ENCODE results near the gene RHOBTB3.

Gene RHOBTB3

DNA sequence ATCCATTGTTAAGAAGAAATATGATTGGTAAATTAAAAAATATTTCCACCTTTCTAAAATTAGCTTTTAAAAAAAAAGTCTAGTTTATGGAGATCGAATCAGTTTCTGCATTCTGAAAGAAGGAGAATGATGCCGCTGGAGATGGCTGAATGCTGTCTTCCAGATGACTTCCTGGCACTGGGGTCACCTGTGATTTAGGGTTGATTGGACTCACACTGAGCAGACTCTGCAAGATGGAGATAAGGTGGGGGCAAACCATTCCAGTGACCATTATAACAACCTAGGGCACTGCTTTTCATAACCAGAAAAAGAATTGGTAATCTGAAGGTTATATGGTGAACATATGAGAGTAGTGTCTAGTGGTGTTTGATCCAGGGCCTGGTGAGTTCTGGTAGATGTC, 40.8 kb downstream of the RHOBTB3 start:
- DNase-seq = no peak

GRCh38 chr5:95773335-95774059, 42.4 kb downstream of the RHOBTB3 start:
- DNase-seq = no peak

GRCh38 chr5:95777441-95777840, 46.3 kb downstream of the RHOBTB3 start:
- no peak for DNase-seq

DNA sequence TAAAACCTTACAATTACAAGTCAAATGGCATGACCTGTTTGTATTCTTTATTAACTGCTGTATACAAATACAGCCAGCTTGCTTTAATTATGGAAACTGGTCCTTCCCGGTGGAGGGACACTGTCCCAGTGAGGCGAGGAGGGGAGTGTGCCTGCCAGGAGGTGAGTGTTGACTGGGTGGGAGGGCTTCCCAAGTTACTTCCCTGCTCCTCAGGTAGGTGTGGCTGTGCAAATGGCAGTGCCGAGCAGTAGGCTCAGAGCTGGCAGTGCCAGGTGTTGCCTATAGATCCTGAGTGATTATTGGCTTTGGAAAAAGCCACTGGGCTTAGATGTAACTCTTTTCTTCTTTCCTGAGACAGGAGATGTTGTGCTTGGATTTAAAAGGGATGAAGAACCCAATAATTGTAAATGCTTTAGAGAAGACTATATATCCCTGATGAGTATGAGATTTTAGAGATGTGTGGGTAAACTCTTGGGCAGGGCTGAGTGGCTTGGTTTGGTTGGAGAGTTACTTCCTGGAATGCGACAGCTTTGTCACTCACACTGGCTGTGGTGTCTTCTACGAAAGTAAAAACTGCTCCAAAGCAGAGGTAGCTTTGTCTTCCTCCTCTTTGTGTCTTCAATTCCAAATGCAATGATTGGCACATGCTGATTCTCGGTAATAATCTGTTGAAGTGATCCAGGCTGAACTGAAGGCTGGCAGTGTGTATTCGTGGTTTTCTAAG, 47.7 kb downstream of the RHOBTB3 start:
- no peak for DNase-seq

DNA sequence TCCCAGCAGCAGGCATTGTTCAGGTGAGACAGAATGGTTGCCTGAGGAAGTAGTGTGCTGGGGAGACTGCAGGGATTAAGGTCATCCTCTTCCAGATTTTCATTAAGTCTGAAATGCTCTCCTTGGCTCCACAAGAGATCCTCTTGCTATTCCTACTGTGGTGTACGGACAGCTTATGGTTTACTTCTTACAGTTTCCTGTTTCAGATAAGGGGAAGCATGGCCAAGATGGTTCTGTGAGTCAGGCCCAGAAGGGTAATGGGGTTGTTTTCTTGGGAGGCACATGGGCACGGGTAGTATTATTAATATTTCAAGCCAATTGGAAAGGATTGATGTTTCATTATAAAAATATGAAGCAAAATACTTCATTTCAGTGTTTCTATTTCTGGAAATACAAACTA, 48.5 kb downstream of the RHOBTB3 start:
- DNase-seq = no peak

- DNase-seq = no peak
Observed at GRCh38 chr5:95780597-95780996, 49.5 kb downstream of the RHOBTB3 start.

DNA sequence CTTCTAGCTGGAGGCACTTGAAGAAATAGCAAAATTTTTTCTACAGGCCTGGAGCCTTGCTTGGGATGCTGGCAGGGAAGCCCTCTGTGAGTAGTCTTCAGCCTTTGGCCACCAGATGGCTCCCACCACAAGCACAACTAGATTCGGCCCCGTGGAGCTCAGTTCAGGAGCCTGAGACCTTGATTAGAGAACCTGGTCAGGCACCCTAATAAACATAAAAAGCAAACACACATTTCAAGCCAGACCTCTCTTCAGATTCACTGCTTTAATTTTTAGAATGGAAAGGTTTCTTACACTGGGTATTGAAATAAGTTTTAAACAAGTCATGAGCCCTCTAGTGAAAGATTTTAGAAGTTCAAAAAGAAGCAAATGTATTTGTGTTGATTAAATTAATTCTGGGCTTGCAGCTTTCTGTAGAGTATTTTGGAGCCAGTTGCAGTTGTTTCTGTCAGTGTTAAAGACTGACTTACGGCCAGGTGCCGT, 50.0 kb downstream of the RHOBTB3 start:
- DNase-seq = peak; percentile 69

DNA sequence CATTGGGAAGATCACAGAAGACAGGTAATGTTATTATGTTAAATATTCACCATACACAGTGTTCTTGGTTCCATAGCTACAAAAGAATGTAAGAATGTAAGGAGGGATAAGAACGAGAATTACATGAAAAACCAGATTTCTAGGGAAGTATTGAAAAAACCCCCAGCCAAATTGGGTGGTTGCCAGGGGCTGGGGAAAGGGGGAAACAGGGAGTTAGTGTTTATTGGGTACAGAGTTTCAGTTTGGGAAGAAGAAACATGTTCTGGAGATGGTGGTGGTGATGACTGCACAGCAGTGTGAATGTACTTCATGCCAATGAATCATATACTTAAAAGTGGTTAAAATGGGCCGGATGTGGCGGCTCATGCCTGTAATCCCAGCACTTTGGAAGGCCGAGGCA, 51.0 kb downstream of the RHOBTB3 start:
- no peak for DNase-seq

- DNase-seq = no peak
Observed at GRCh38 chr5:95783661-95784060, 52.5 kb downstream of the RHOBTB3 start.

DNA sequence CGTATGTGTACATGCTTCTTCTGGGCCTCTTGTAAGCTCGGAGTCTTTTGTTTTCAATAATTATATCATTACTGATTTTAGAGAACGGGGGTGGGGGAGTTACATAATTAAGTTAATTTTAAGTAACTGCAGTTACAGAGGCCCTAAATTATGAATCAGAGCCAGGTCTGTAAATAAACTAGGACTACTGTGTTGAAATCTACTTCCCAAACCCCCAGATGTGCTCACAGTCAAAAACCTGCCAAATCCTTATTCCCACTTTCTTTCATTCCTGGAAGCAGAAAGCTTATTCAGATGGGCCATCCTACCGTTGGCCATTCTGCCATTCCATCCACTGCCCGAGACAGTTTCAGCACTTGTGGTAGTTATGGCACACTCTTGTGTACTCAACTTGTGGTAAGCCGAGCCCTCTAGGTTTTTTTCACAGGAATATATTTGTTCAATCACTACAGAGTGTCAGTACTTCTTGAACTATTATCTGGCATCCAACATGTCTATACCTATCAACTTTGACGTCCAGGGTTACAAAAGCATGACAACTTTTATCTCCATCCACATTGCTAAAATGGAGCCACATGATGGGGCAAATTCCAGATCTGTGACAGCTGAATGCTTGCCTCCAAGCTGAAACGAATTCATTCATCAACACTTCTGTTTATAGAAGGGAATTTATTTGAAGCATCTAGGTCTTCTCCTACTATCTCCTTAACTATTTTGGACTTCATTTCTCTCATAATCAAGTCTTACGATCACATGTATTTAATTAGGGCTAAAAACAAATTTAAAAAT, 53.6 kb downstream of the RHOBTB3 start:
- no peak for DNase-seq

GRCh38 chr5:95786821-95787418, 55.8 kb downstream of the RHOBTB3 start:
- no peak for DNase-seq

DNA sequence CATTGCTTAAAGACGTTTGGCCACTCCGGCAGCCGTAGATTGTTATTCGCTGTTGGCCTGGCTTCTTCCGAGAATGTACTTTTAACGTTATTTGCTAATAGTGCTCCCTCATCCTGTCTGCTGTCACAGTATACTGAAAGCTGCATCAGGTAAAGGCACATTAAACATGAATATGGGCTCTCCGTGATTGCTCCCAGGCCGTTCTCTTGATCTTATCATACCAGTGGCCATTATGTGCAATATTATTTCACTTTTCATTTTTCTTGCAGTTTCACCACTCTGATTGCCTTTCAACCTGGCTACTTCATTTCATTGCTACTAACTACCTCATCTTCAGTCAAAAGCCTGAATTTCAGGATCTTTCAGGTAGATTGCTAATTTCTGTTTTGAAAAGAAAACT, 57.4 kb downstream of the RHOBTB3 start:
- DNase-seq = no peak

- DNase-seq = no peak
Observed at GRCh38 chr5:95791751-95792150, 60.6 kb downstream of the RHOBTB3 start.

GRCh38 chr5:95794070-95794516, 63.0 kb downstream of the RHOBTB3 start:
- DNase-seq = no peak

GRCh38 chr5:95797301-95797700, 66.2 kb downstream of the RHOBTB3 start:
- DNase-seq = no peak

DNA sequence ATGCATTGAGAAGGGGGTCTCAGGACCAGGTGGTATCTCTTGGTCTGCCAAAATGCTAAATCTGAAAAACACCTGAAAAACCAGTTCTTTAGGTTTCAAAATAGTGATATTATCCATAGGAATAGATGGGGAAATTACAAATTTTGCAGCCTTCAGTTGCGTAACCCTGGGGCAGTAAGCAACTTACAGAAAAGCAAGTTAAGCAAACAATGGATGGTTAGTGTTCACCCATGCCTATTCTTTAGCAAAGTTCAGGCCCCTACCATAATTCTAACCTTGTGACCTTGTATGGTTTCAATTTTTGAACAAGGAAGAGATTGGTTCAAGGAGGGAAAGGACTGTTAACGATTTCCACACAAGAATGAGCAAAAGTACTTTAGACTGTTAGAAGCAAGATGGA, 66.9 kb downstream of the RHOBTB3 start:
- DNase-seq = no peak

GRCh38 chr5:95798545-95798944, 67.4 kb downstream of the RHOBTB3 start:
- DNase-seq = no peak

GRCh38 chr5:95799191-95799835, 68.2 kb downstream of the RHOBTB3 start:
- no peak for DNase-seq

- no peak for DNase-seq
Observed at GRCh38 chr5:95800553-95800952, 69.4 kb downstream of the RHOBTB3 start.

DNA sequence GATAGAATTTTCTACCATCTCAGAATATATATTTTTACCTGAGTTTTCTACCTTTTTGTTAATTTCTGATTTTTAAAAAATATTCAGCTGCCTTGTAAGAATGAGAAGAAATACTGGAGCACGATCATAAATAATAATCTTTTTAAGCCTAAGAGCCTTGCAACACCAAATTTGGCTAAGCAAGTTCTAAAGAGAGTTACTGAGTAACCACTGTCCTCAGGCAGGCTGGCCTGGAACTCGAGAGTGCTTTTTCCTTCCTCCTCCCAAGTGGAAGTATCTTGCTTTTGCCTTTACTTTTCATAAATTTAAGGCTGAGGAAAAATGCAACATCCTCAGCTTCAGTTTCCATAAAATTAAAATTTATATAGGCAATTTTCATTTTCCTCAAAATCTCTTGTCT, 70.4 kb downstream of the RHOBTB3 start:
- DNase-seq = no peak

- DNase-seq = no peak
Observed at GRCh38 chr5:95801961-95802360, 70.8 kb downstream of the RHOBTB3 start.

- no peak for DNase-seq
Observed at GRCh38 chr5:95803271-95804148, 72.4 kb downstream of the RHOBTB3 start.
